NCI-H2227 treated with DMSO at 0.1 percent for 48 hours (cell line): ENCODE results near the gene MEOX2.

Experiments
- DNase-seq: peaks from one replicate; lab custom pipeline; 2025; lab: John Stamatoyannopoulos, UW

MEOX2 gene

DNA sequence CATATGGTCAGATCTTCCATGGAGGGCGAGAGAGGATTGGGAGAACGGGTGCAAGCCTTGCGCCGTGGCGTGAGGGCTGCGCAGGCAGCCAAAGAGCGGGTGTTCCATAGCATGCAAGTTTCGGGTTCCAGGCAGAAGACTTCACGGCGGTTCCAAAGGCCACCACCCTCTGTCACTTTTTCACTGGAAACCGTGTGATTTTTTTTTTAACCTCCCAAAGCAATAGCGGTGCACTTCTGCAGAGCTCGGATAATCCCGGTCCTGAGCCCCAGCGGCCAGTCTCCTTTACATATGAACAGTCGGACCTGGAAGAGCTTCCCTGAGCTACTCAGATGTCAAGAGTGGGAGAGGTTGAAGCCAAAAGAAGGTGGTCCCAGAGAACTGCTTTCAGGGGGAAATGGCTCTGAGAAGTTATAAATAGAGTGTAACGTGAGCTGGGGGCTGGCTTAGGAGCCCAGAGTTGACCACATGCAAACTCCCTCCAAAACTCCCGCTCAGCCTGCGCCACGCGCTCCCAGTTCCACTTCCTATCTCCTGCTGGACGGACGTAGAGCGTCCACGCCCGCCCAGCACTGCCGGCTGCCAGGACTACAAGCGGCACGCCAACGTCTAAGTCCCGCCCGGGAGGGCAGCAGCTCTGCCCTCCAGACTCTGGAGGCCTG is at the start of gene MEOX2:
TSS of gene MEOX2 (minus strand) at position 389 of the 662 bp plus-strand sequence. CDS start at position 108, 281 bp downstream.
- no peak for DNase-seq

DNA sequence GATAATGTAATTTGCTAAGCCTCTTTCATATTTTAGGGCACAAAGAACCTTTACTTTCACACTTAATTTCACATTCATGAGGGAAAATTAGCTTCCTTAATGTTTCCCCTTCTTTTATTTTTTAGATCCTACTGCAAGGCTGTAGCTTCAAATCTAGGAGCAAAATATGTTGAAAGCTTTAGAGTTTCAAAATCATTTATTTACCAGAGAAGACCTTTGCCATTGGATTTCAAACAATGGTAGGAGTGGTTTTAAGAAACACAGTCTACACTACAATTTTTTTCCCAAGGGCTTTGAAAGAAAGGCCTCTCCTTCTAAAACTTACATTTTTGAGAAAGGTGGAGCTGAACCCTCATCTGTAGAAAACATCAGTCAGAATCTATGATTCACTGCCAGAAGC is 43.3 kb upstream of the MEOX2 start:
- DNase-seq: no peak

DNA sequence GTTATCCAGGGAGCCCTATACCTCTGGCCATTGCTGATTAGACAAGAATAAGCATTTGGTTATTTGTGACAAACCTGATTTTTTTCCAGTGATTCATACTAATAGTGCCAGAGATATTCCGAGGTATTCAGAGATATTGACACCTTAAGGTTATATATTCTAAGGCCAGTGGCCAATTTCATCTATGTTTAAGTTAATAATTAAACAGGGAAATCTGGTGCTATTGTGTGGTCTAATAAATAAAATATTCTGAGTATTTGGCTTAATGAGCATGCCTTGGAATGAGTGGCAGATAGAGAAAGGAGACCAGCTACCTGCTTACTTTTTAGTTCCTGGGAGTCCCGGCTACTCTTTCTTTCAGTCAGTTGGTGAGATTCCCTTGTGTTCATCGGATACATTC is 38.6 kb upstream of the MEOX2 start:
- DNase-seq: no peak

DNA sequence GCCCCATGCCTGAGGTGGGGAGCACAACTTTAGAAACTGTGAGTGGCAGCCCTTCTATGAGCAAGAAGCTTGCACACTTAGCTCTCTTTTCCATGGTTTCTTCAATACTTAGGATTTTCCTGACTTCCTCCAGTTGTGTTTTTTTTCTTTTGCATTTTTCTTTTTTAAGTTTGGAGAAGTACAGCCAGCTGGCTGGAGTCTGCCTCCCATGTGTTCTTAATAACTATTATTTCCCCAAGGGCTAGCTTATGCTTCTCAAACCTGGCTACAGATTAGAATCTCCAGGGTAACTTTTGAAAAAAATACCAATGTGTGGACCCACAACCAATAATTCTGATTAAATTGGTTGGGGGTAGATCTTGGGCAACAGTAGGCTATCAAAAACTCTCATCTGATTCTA is 37.4 kb upstream of the MEOX2 start:
- no peak for DNase-seq

DNA sequence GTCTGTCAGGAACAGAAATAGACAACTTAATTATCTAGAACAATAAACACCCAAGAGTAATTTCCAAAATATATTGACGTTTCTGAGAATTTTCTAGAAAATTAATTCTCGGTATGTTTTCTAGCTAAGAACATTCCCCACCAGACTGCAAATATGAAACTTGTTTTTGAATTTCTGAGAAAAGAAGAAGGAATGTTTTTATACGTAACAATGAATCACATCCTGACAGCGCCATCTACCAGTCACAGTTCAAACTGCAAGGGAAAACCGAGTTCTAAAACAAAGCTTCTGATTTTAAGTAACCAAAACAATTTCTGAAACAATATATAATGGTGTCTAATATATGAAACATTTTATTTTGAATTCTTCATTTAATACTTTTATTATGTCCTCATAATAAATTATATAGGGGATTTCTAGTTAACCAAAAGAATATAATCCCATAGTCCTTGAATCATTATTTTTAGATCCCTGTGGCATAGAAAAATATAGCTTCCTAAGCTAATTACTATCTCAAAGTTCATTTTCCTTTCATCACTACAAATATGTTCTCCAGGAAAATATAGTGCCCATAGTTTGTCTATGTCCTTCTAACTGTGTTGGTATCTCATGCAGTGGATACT is 34.5 kb upstream of the MEOX2 start:
- DNase-seq: no peak

DNA sequence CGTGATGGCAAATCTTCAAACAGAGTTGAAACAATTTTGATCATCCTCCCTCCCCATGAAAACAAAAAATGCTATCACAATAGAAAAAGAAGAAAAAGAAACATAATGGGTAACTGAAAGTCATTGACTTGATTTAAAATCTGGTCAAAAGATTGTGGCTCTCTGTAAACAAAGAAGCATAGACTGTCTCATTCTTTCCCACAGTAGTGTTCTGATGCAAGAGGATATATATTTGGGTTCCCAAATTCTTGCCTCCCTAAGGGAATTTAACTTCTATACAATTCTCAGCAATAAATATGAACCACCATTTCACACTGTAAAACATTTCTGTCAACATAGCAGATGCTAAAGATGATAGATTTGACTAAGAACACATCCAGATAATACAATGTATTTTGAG is 32.8 kb upstream of the MEOX2 start:
- DNase-seq: no peak

DNA sequence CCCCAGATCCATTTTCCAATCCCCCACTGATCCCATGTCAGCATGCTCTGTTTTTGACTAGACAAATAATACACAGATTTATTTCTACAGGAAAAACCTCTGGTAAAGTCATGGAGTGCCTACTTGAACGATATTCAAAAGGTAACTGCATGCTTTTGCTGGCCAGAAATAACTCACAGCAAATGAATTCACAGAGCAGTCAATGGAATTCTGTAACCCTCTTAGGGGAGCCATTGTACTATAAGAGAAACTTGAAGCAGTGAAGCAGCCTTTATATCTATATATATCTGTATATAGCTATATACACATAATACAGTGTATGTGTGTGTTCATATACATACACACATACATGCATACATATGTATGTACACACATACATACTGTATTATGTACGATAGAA is 29.0 kb upstream of the MEOX2 start:
- DNase-seq: no peak

DNA sequence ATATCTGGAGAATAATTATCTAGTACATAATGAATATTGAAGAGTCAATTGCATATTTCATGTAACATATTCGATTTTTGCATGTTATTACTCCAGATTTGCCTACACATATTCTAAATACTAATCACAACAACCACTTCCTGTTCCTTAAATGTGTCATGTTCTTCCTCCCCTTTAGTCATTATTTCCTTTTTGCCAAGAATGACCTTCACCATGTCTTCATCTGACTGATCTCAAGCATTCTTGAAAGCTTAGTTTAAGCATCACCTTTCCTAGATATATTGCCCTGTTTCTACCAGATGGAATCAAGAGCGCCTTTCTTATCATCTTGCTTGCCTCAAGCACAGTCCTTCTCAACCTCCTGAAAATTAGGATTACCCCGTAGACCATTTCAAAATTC is 23.5 kb upstream of the MEOX2 start:
- DNase-seq: no peak

DNA sequence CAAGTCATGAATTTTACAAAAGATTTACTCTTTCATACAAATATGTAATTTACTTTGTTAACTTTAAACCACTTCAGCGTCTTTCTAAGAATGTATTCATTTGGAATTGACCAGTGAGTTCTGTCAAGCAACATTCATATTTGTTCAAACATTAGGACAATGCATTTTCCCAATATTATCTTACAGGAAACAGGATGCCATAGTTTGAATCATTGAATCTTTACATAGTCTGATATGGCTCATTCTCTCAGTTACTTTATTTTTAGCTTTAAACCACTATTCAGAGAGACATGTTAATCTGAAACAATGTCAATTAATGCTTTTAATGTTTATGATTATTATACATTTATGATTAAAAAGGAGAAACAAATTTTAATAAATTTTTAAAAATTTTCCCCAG is 21.1 kb upstream of the MEOX2 start:
- DNase-seq: no peak

DNA sequence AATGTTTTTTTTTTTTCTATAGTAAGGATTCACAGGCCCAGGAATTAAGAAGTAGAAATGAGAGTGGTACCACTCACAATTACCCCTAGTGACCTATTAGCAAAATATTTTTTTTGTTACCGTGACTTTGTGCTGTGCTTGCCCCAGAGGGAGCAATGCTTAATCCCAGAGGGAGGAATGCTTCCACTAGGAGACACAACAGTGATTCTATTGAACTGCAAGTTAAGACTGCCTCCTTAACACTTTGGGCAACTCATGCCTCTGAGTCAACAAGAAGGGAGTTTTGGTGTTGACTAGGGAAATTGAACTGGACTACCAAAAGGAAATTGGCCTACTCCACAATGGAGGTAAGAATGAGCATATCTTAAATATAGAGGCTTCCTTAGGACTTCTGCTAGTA is 17.2 kb upstream of the MEOX2 start:
- DNase-seq: no peak

DNA sequence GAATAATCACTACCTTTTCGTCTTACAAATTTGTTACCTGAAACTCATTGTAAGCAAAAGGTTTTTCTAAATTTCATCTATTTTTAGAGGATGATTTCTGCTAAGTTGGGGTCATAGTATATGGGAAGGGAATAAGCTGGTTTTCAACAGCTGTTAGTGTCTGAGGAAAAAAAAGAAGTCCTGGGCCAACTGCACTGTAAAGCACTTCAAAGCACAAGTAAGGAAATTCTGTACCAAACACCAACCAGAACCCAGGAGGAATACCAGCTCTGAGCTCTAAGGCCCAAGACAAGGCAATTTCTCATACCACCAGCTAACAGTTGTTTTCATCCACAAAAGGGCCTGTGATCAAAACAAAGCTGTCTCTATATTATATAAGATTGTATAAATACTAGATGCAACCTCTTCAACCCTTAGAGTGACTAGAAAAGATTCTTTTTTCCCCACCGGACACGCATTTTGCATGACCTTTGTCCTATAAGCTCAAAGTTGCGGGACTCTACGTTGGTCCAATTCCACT is 6.1 kb upstream of the MEOX2 start:
- DNase-seq: no peak

DNA sequence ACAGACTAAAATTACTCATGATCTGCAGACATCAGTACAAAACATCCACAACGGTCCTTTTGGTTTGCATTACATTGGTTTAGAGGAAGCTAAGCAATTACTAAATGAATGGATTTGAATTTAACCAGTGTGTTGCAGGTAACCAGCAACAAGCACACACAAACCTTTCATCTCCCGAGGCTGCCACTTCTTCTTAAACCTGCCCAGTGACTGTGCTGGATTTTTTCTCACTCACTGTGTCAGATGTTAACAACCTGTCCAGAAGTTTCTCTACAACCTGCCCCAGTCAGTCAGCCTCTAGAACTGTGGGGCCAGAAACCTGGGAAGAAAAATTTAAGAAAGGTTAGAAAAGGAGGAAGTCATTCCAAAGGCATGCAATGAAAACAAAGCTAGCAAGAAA is 2.4 kb upstream of the MEOX2 start:
- no peak for DNase-seq

DNA sequence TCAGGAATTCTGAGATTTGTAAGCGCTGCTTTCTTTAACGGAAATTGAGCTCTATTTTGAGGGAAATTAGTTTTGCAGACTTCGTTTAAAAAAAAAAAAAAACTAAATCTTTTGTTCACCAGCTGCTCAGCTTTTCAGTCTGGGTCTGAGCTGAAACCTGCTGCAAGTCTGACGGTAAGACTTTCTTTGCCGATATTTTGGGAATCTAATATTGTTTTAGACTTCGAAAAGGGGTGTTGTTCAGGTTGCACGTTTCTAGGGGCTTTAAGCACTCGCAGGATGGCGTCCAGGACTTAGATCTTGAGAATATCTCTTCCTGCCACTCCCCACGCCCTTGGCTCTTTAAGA is 1.8 kb upstream of the MEOX2 start:
- no peak for DNase-seq

DNA sequence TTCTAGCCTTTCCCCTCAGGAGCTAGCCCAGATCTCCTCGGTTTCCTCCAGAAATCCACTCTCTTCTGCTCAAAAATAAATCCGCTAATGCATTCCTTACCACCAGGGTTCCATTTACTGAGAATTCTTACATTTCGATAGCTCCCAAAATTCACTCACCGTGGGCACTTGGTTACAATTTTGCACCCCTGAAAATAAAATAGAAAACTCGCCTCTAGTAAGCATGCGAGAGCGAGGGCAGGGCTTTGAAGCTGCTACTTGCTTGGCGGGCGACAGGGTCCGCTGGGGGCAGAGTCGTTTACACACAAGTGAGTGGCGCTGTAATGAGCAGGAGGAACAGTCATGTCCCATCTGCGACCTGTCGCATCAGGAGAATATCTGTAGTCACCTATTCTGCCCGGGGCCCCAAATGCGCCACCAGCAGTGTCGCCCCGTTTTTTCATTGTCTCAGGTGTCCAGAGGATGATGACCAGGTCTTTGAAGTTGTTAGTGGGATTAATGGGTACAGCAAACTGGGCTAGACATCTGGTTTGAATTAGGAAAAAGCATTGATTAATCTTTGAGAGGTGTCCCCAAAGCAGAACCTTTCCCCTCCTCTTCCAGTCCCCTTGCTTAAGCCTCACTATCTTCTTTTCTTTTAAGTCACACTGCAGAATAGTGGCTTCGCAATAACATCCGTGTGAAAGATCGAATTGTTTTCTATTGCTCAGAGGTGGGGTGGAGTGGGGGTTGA is 1.2 kb upstream of the MEOX2 start:
- no peak for DNase-seq

DNA sequence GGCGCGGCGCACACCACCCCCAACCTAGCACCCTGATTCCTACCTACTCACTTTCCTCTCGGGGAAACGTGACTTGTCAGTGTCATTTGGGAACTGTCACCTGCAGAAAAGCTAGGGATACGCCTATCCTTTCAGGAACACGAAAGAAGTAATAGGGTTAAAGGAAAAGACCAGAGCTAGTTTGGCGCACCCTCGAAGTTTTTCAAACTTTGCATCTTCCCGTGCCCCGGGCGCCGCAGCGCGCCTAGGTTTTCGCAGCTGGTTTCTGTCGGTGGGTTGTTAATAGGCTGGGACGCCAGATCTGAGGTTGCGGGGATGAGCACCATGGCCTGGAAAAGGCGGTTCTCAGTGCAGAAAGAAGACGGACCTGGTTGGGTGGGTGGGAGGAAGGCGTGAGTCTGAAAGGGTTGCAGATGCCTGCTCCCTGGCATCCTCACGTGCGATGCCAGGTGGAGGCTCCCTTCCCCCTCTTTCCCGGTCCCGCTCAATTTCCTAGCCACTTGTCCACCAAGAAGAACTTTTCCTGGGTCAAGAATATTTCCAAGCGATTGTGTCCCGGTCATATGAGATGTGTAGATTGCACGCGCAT is 568 bp upstream of the MEOX2 start:
- DNase-seq: no peak

DNA sequence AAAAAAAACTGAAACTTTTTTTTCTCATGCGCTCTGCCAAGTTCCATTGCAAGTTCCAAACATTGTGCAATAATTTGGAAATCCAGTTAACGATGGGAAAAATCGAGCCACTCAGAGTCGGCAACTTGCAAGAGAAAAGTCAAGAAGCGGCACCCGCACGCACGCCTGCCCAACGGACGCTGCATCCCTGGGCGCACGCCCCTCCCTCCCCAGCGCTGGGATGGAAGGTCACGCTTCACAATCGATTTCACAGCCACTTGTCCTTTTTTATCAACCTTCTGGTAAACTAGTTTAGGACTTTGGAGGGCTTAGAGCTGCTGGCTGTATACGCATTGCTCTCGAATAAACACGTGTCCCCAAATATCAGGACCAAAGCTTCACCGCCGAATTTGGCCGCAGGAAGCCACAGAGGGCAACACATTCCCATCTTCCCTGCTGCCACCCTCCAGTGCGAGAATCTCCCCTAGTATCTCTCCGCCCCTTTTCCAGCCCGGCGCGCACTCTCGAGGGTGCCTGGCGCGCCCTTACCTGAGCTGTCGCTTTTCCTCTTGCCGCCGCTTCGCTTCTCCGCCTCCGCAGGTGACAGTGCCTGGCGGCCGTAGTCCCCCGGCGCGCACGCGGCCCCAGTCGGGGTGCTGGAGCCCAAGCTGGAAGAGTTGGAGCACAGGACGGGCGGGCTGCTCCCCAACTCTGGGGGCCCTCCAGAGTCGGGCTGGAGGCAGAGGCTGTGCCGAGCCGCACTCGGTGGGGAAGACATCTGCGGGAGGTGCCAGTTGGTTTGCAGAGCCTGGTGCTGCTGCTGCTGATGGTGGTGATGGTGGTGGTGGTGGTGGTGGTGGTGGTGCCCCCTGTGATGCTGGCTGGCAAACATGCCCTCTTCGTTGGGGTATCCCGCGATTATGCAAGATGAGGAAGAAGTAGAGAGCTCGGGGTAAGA is 857 bp downstream of the MEOX2 start:
- no peak for DNase-seq

DNA sequence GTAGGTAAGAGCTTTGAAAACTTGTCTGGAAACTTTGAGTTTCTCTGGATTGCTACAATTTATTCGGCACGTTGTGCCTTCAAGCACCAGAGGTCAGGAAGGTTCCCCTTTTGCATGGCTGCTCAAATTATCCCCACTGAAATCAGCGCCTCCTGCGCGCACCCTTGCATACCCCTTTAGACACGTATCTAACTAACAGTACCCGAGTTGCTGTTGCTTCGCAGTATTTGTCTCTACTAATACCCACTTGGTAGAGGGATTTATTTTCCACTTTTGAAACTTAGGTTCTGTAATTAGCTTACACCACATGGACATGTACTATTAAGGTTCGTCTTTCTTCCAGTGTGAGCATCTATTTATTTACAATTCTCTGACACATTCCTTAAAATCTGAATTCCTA is 1.6 kb downstream of the MEOX2 start:
- DNase-seq: no peak

DNA sequence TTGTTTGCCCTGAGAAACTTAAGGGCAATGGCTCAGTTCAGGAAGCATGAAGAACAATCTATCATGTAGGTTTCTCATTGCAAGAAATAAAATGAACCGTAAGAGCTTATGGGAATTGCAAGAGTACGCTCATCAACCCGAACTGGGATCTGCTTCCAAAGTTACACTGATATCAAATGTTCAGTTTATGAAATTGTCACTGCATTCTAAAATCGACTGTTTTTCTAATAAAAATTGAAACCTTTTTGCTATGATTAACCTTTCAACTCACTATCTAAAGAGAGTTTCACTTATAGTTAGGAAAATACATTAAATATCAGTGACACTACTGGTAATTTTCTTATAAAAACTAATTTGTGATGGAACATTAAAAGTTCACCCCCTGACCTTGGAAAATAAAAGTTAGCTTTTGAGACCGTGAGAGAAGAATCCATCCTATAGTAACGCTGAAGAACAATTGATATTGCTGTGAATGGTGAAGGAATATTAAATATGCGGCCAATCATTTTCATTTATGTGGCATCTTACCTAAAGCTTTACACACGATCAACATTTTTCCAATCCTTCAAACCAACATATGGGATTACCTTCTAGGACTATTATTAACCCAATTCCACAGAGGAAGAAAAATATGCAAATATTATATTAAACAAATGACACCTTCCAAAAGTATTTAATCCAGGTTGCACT is 2.2 kb downstream of the MEOX2 start:
- DNase-seq: no peak

DNA sequence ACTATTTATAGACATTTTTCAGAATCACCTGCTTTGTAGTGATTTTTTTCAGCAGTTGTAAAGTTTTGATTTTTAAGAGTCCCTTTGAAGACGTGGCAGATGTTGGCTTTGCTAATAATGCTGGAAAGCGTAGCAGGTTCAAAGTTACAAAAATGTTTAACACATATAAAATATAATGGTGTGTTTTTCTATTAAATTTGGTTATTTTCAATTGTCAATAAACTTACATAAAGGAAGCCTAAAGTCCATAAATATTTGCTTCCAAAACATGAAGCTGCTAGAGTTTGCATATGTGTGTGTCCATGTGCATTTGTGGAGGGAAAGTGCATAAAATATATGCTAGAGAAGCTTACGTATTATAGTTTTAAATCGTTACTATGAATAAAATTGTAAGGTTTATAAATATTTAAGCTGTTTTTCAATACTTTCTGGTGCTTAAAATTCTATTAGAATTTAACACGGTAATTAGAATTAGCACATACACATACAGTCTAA is 3.7 kb downstream of the MEOX2 start:
- no peak for DNase-seq

DNA sequence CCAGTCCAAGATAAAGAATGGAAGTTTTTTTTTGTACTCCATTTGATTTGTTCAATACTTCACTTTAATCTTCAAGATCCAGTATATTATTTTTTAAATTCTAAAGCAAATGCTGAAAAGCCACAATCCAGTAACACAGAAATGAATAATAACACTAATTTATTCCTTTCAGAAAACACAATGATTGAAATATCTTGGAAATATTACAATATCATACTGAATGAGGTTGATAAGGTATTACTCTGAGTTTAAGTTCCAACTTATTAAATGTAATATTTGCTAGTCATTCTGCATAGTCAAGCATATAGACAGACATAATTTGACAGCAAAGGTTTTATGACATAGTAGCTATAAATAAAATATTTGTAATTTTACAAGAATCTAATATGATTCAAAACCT is 4.4 kb downstream of the MEOX2 start:
- no peak for DNase-seq

DNA sequence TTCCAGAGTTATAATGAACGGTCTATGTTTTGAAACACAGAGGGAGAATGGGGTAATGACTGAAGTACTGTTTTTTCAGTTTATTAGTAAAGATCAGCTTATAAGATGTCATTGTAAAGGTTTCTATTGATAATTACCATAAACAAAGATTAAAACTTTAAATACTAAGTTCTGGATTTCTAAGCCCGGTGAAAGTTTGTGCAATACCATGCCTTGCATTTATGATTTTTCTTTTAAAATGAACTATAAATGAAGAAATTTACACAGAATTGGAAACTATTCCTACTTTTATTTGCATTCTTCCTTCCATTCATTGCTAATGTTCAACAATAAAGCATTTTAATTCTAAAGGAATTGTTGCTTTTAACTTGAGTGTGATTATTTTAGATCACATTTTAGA is 4.9 kb downstream of the MEOX2 start:
- DNase-seq: no peak
